ENCODE measurements around the gene ZBP1.

Gene ZBP1

GRCh38 chr20:57564180-57564802 lies 55.9 kb downstream of the ZBP1 start:
- no peak for TF ChIP-seq CTCF (conservative IDR thresholded peaks at IDR 0.05; ENCODE audit: low read depth, low read length)
- Histone ChIP-seq H4K20me1 (ENCODE audit: insufficient read depth) (no peaks in the 10 kb centered on the region), H3K4me3 (IDR thresholded peaks at IDR 0.05; ENCODE audit: insufficient read depth, low read depth, low read length) (no peak overlapping the region), H3K9ac (no peak overlapping the region), H3K27me3 (ENCODE audit: insufficient read depth, low read depth) (peaks cover 94% of the 10 kb centered on the region), H2AFZ (ENCODE audit: low read depth) (no peak overlapping the region), H3K4me1 (ENCODE audit: low read depth, poor library complexity, severe bottlenecking) (no peaks in the 10 kb centered on the region), H3K27ac (no peak overlapping the region), H3K79me2 (ENCODE audit: insufficient read depth, low read depth) (no peaks in the 10 kb centered on the region), H3K36me3 (ENCODE audit: insufficient read depth) (no peaks in the 10 kb centered on the region), H3K4me2 (no peak overlapping the region)

GRCh38 chr20:57563522-57563921 lies 56.7 kb downstream of the ZBP1 start:
- Histone ChIP-seq H3K4me2 (no peak overlapping the region), H3K4me1 (ENCODE audit: low read depth, poor library complexity, severe bottlenecking) (no peaks in the 10 kb centered on the region), H4K20me1 (ENCODE audit: insufficient read depth) (no peaks in the 10 kb centered on the region), H3K36me3 (ENCODE audit: insufficient read depth) (no peaks in the 10 kb centered on the region), H2AFZ (ENCODE audit: low read depth) (no peak overlapping the region), H3K4me3 (IDR thresholded peaks at IDR 0.05; ENCODE audit: insufficient read depth, low read depth, low read length) (no peak overlapping the region), H3K79me2 (ENCODE audit: insufficient read depth, low read depth) (no peaks in the 10 kb centered on the region), H3K27me3 (ENCODE audit: insufficient read depth, low read depth) (peaks cover 94% of the 10 kb centered on the region), H3K27ac (no peak overlapping the region), H3K9ac (no peak overlapping the region)
- TF ChIP-seq CTCF (conservative IDR thresholded peaks at IDR 0.05; ENCODE audit: low read depth, low read length) = no peak

GRCh38 chr20:57562541-57563465 lies 57.4 kb downstream of the ZBP1 start:
- H3K36me3 ChIP-seq (ENCODE audit: insufficient read depth) = no peaks in the 10 kb centered on the region
- H3K4me3 ChIP-seq (IDR thresholded peaks at IDR 0.05; ENCODE audit: insufficient read depth, low read depth, low read length) = no peak overlapping the region
- no peak overlapping the region for H3K27ac ChIP-seq
- H3K27me3 ChIP-seq (ENCODE audit: insufficient read depth, low read depth) = peaks cover 95% of the 10 kb centered on the region
- no peak overlapping the region for H2AFZ ChIP-seq (ENCODE audit: low read depth)
- no peaks in the 10 kb centered on the region for H4K20me1 ChIP-seq (ENCODE audit: insufficient read depth)
- no peak overlapping the region for H3K9ac ChIP-seq
- no peak for TF ChIP-seq CTCF (conservative IDR thresholded peaks at IDR 0.05; ENCODE audit: low read depth, low read length)
- no peak overlapping the region for H3K4me2 ChIP-seq
- H3K4me1 ChIP-seq (ENCODE audit: low read depth, poor library complexity, severe bottlenecking) = no peaks in the 10 kb centered on the region
- no peaks in the 10 kb centered on the region for H3K79me2 ChIP-seq (ENCODE audit: insufficient read depth, low read depth)

GRCh38 chr20:57561356-57562279 lies 58.6 kb downstream of the ZBP1 start:
- Histone ChIP-seq H3K36me3 (ENCODE audit: insufficient read depth) (no peaks in the 10 kb centered on the region), H3K79me2 (ENCODE audit: insufficient read depth, low read depth) (no peaks in the 10 kb centered on the region), H3K9ac (no peak overlapping the region), H3K4me1 (ENCODE audit: low read depth, poor library complexity, severe bottlenecking) (no peaks in the 10 kb centered on the region), H3K4me2 (no peak overlapping the region), H3K27ac (no peak overlapping the region), H3K27me3 (ENCODE audit: insufficient read depth, low read depth) (peaks cover 95% of the 10 kb centered on the region), H3K4me3 (IDR thresholded peaks at IDR 0.05; ENCODE audit: insufficient read depth, low read depth, low read length) (no peak overlapping the region), H4K20me1 (ENCODE audit: insufficient read depth) (no peaks in the 10 kb centered on the region), H2AFZ (ENCODE audit: low read depth) (no peak overlapping the region)
- no peak for TF ChIP-seq CTCF (conservative IDR thresholded peaks at IDR 0.05; ENCODE audit: low read depth, low read length)
